Measurements from ENCODE around the gene PMVK.

- TF ChIP-seq POLR2AphosphoS5 (IDR thresholded peaks at IDR 0.05; ENCODE audit: low read depth, low read length) (no peak), POLR2A (IDR thresholded peaks at IDR 0.05; ENCODE audit: low read depth, low read length) (no peak), TAF1 (IDR thresholded peaks at IDR 0.05; ENCODE audit: borderline replicate concordance, low read depth, low read length) (no peak)
These were observed 20.7 kb upstream of the PMVK start for GRCh38 chr1:154957091-154957657.
